Gastrocnemius medialis (tissue), 4 donors: ENCODE measurements around the gene SLC19A2. TPM values are rescaled to one million over a fixed set of nuclear protein-coding genes. Genes with fewer than 3 reads are reported as not detected.

ENCODE experiments used
- ATAC-seq, 2 donors: fragments of 150-250 bp; one replicate each; pipeline ENCODE4 v1.9.1; 2016
- DNase-seq, 2 donors: peaks; one replicate each; pipeline ENCODE4 v3.0.0-alpha.2; 2019
- H3K27ac ChIP-seq, 4 donors: fragments of 200-600 bp; sonication (generic); 1 replicate in 1 of 4; 2 replicates in 3 of 4; pipeline ENCODE4 v1.5.1; 2016 to 2018; ENCODE audit warnings: mild to moderate bottlenecking in 2 of 4, moderate library complexity in 1 of 4
- H3K27me3 ChIP-seq, 3 donors: fragments of 200-600 bp; sonication (generic) in 2 of 3; 1 replicate in 1 of 3; 2 replicates in 2 of 3; pipeline versions ENCODE4 v1.5.1 to v1.6.0; 2016 to 2019; ENCODE audit warnings: mild to moderate bottlenecking in 1 of 3, moderate library complexity in 1 of 3
- H3K36me3 ChIP-seq, 2 donors: fragments of 200-600 bp; sonication (generic) in 1 of 2; one replicate each; pipeline ENCODE4 v1.5.1; 2017 to 2018
- H3K4me1 ChIP-seq, 2 donors: fragments of 200-600 bp; sonication (generic) in 1 of 2; one replicate each; pipeline ENCODE4 v1.5.1; 2016 to 2017; ENCODE audit warnings: mild to moderate bottlenecking in 2 of 2
- H3K4me3 ChIP-seq, 4 donors: fragments of 200-600 bp; sonication (generic) in 3 of 4; 1 replicate in 1 of 4; 2 replicates in 3 of 4; pipeline ENCODE4 v1.5.1; 2016 to 2019; ENCODE audit warnings: mild to moderate bottlenecking in 2 of 4
- H3K9me3 ChIP-seq, 3 donors: fragments of 200-600 bp; sonication (generic) in 2 of 3; 1 replicate in 1 of 3; 2 replicates in 2 of 3; pipeline ENCODE4 v1.5.1; 2016 to 2019
- CTCF ChIP-seq, 5 experiments: fragments of 450-650 bp in 3 of 5; fragments of 200-600 bp in 2 of 5; sonication (generic) in 2 of 5; IDR thresholded peaks in 4 of 5; conservative IDR thresholded peaks in 1 of 5; 1 replicate in 4 of 5; 2 replicates in 1 of 5; pipeline ENCODE4 v1.5.1; 2016 to 2019; ENCODE audit warnings: antibody characterized with exemption in 5 of 5, mild to moderate bottlenecking in 3 of 5, moderate library complexity in 3 of 5
- POLR2A ChIP-seq, 2 donors: fragments of 450-650 bp; IDR thresholded peaks; one replicate each; pipeline ENCODE4 v1.6.1; 2017; ENCODE audit warnings: antibody characterized with exemption in 2 of 2, mild to moderate bottlenecking in 2 of 2, moderate library complexity in 2 of 2
- in situ Hi-C, 4 donors: fragments of 200-750 bp; cut with MboI; loops; one replicate each; pipeline versions ENCODE4 v1.15.0 to v1.8.0; 2017; ENCODE audit warnings: low sequenced_read_pairs in 4 of 4
- intact Hi-C: fragments of 100-400 bp; cut with DNase I; formaldehyde crosslinking; loops from one replicate; pipeline ENCODE4 v1.15.1; 2023; ENCODE audit warnings: low total_unique reads
- total RNA-seq, 4 donors: library from RNA; depleted of rRNA; stranded (reverse); fragments of >200 nt; gene quantifications; one replicate each; pipeline versions ENCODE4 v1.1.0 to v1.2.3, GENCODE V29; 2016

SLC19A2 gene
- total RNA-seq, 4 donors from 2014 or later: 93.3 to 176 (median 99.8) TPM

- intact Hi-C loops: no loop called here
- no peak for DNase-seq
- TF ChIP-seq CTCF (IDR thresholded peaks at IDR 0.05 in 4 of 5, conservative IDR thresholded peaks at IDR 0.05 in 1 of 5) (no peak), POLR2A (IDR thresholded peaks at IDR 0.05) (no peak)
- Histone ChIP-seq H3K27ac (no peak overlapping the region), H3K27me3 (no peaks in the 10 kb centered on the region), H3K4me1 (no peaks in the 10 kb centered on the region), H3K4me3 (no peak overlapping the region), H3K9me3 (no peaks in the 10 kb centered on the region), H3K36me3 (no peaks in the 10 kb centered on the region)
- in situ Hi-C loops: no loop called here
- no peak for ATAC-seq
Observed at GRCh38 chr1:169456029-169456428, 29.7 kb downstream of the SLC19A2 start.

- in situ Hi-C loops (no loop called here), intact Hi-C loops (no loop called here)
- Histone ChIP-seq H3K4me1 (no peaks in the 10 kb centered on the region), H3K36me3 (no peaks in the 10 kb centered on the region), H3K9me3 (no peaks in the 10 kb centered on the region), H3K27me3 (no peaks in the 10 kb centered on the region), H3K4me3 (no peak overlapping the region), H3K27ac (no peak overlapping the region)
- DNase-seq: no peak
- no peak for TF ChIP-seq CTCF (IDR thresholded peaks at IDR 0.05 in 4 of 5, conservative IDR thresholded peaks at IDR 0.05 in 1 of 5)
- TF ChIP-seq POLR2A (IDR thresholded peaks at IDR 0.05): no peak
- ATAC-seq: no peak
Observed at GRCh38 chr1:169452921-169453320, 32.8 kb downstream of the SLC19A2 start.

DNA sequence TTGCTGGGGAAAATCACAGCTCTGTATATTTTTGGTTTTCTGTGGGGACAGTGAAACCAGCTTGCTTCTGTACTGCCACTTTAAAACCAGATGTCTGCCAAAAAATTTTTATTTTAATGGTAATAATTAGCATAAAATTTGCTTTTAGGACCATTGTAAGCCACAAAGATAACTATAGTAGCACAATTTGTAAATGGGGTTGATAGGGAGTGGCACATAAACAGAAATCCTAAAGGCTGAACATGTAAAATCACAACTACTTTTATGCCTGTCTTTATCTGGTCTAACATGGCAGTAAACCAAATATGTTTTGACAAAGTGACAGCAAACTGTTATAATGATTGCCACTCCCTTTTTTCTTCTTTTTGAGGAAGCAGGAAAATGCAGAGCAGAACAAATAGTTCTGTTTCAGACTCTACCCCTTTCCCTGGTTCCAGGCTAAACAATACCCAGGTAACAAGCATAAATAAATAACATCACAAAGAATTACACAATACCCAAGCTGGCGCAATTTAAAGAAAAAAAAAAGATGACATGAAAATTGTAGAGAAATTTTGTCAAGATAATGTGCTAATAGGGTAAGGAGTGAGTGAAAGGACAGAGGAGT, 34.4 kb downstream of the SLC19A2 start:
- in situ Hi-C loops (no loop called here), intact Hi-C loops (no loop called here)
- no peaks in the 10 kb centered on the region for H3K36me3 ChIP-seq
- H3K27ac ChIP-seq: no peak overlapping the region
- no peaks in the 10 kb centered on the region for H3K27me3 ChIP-seq
- H3K4me1 ChIP-seq: no peaks in the 10 kb centered on the region
- H3K4me3 ChIP-seq: no peak overlapping the region
- DNase-seq: no peak
- TF ChIP-seq POLR2A (IDR thresholded peaks at IDR 0.05) (no peak), CTCF (IDR thresholded peaks at IDR 0.05 in 4 of 5, conservative IDR thresholded peaks at IDR 0.05 in 1 of 5) (no peak)
- H3K9me3 ChIP-seq: no peaks in the 10 kb centered on the region
- no peak for ATAC-seq

GRCh38 chr1:169443923-169444322, 41.8 kb downstream of the SLC19A2 start:
- TF ChIP-seq CTCF (IDR thresholded peaks at IDR 0.05 in 4 of 5, conservative IDR thresholded peaks at IDR 0.05 in 1 of 5): no peak
- no peak for TF ChIP-seq POLR2A (IDR thresholded peaks at IDR 0.05)
- Histone ChIP-seq H3K36me3 (no peaks in the 10 kb centered on the region), H3K27ac (no peak overlapping the region), H3K4me1 (no peaks in the 10 kb centered on the region), H3K27me3 (no peaks in the 10 kb centered on the region), H3K9me3 (no peaks in the 10 kb centered on the region), H3K4me3 (no peak overlapping the region)
- in situ Hi-C loops (no loop called here), intact Hi-C loops (no loop called here)
- no peak for ATAC-seq
- no peak for DNase-seq
